CD4-positive, alpha-beta T cell (primary cell): Measurements from ENCODE around the gene SMCR8. TPM values are rescaled to one million over a fixed set of nuclear protein-coding genes. Genes with fewer than 3 reads are reported as not detected.

Source experiments
- microRNA-seq: library from miRNA; unstranded; fragments of <30 nt; microRNA quantifications from one replicate; pipeline ENCODE4 v1.2.0, GENCODE V29; 2021; ENCODE audit warnings: borderline microRNAs expressed, borderline replicate concordance
- total RNA-seq, 174 experiments: library from RNA in 2 of 174; stranded (reverse) in 2 of 174; gene quantifications; one replicate each; pipeline ENCODE4 v1.2.3 and lab custom pipeline; 2021 to 2026

Gene SMCR8
- total RNA-seq, 2 experiments from 2014 or later, result 52.2 to 54.5 TPM

Small RNA genes lying within 50 kb of the gene (microRNA-seq; reads per million reads assigned to microRNA genes)
- gene MIR6778, result not detected

Other genes with a start within 250 kb of the SMCR8 start
- 10 to 100 TPM; 38.9 to 40.6 TPM for gene DRG2, start 227.3 kb upstream of the SMCR8 start, total RNA-seq
- gene MYO15A, start 206.5 kb upstream of the SMCR8 start, total RNA-seq, result 1 to 10 TPM; 1.2 to 1.6 TPM
- gene ALKBH5, start 131.5 kb upstream of the SMCR8 start, total RNA-seq, result 100 to 1,000 TPM; 117 to 119 TPM
- gene LLGL1, start 89.7 kb upstream of the SMCR8 start, total RNA-seq, result 10 to 100 TPM; 10.8 to 11.6 TPM
- gene FLII, start 56.6 kb upstream of the SMCR8 start, total RNA-seq, result 100 to 1,000 TPM; 179 to 190 TPM
- gene MIEF2, start 54.6 kb upstream of the SMCR8 start, total RNA-seq, result 10 to 100 TPM; 10.7 to 14.3 TPM
- 10 to 100 TPM; 21.5 to 24.8 TPM for gene TOP3A, start 299 bp upstream of the SMCR8 start, total RNA-seq
- 1 to 10 TPM; 5.6 to 7.1 TPM for gene SHMT1, start 48.3 kb downstream of the SMCR8 start, total RNA-seq
- not detected for gene EVPLL, start 62.5 kb downstream of the SMCR8 start, total RNA-seq
- not detected for gene LGALS9C, start 161.5 kb downstream of the SMCR8 start, total RNA-seq